Fibroblast of lung (primary cell): Measurements from ENCODE around the gene ANKH. TPM values are rescaled to one million over a fixed set of nuclear protein-coding genes. Genes with fewer than 3 reads are reported as not detected.

ENCODE experiments used
- DNase-seq, 2 donors: peaks; one replicate each; pipeline versions ENCODE4 v3.0.0 to v3.0.0-alpha.2; 2010; ENCODE audit warnings: low read depth in 2 of 2
- H2AFZ ChIP-seq: 2 replicates; pipeline ENCODE4 v1.5.1; 2012; ENCODE audit warnings: low read length, control low read depth, inconsistent platforms
- H3K27ac ChIP-seq: 2 replicates; pipeline ENCODE4 v1.5.1; 2011; ENCODE audit warnings: low read length, control low read depth; ENCODE audit not compliant: insufficient read depth
- H3K27me3 ChIP-seq: 2 replicates; pipeline ENCODE4 v1.5.1; 2011; ENCODE audit warnings: mild to moderate bottlenecking, low read length; ENCODE audit not compliant: control insufficient read depth, insufficient read depth
- H3K36me3 ChIP-seq: 2 replicates; pipeline ENCODE4 v1.5.1; 2011; ENCODE audit warnings: low read length; ENCODE audit not compliant: control insufficient read depth, insufficient read depth
- H3K4me1 ChIP-seq: 2 replicates; pipeline ENCODE4 v1.5.1; 2011; ENCODE audit warnings: low read length; ENCODE audit not compliant: control insufficient read depth, insufficient read depth; ENCODE audit errors: extremely low read depth
- H3K4me2 ChIP-seq: 2 replicates; pipeline ENCODE4 v1.5.1; 2011; ENCODE audit warnings: low read length, control low read depth; ENCODE audit not compliant: insufficient read depth; ENCODE audit errors: extremely low read depth
- H3K4me3 ChIP-seq, 4 experiments: fragments of 200-600 bp in 1 of 4; sonication (generic) in 1 of 4; replicated peaks in 1 of 4; 2 replicates each; pipeline ENCODE4 v1.5.1; 2011 to 2016; ENCODE audit warnings: low read length in 4 of 4, low read depth in 3 of 4, mild to moderate bottlenecking in 3 of 4, control low read depth in 2 of 4, inconsistent platforms in 1 of 4, mixed read lengths in 1 of 4; ENCODE audit not compliant: insufficient read depth in 1 of 4; ENCODE audit errors: control extremely low read depth in 1 of 4
- H3K79me2 ChIP-seq: 2 replicates; pipeline ENCODE4 v1.5.1; 2012; ENCODE audit warnings: mild to moderate bottlenecking, low read length, inconsistent platforms; ENCODE audit not compliant: control insufficient read depth, insufficient read depth
- H3K9ac ChIP-seq: 2 replicates; pipeline ENCODE4 v1.5.1; 2011; ENCODE audit warnings: mild to moderate bottlenecking, low read length, control low read depth; ENCODE audit not compliant: insufficient read depth
- H3K9me3 ChIP-seq: 2 replicates; pipeline ENCODE4 v1.5.1; 2012; ENCODE audit warnings: low read depth, low read length; ENCODE audit not compliant: control insufficient read depth, insufficient read depth
- H4K20me1 ChIP-seq: 2 replicates; pipeline ENCODE4 v1.5.1; 2011; ENCODE audit warnings: low read length; ENCODE audit not compliant: control insufficient read depth, insufficient read depth; ENCODE audit errors: extremely low read depth
- EZH2 ChIP-seq: IDR thresholded peaks from 2 replicates; pipeline ENCODE4 v1.5.1; 2012; ENCODE audit warnings: low read length, control low read depth, mild to moderate bottlenecking; ENCODE audit errors: missing control alignments
- polyA plus RNA-seq, 2 donors: library from polyadenylated mRNA; depleted of rRNA in 1 of 2; stranded (reverse) in 1 of 2; unstranded in 1 of 2; fragments of >200 nt; gene quantifications; 2 replicates each; pipeline ENCODE4 v1.2.1, GENCODE V29; 2011 to 2012; ENCODE audit warnings: missing spikeins in 1 of 2
- total RNA-seq: library from RNA; depleted of rRNA; stranded (reverse); fragments of >200 nt; gene quantifications from 2 replicates; pipeline ENCODE4 v1.2.1, GENCODE V29; 2014
- TF ChIP-seq, protein P1 (sequence below), 2 donors: IDR thresholded peaks in 1 of 2; conservative IDR thresholded peaks in 1 of 2; 1 replicate in 1 of 2; 2 replicates in 1 of 2; pipeline ENCODE4 v1.5.1; 2011 to 2012; ENCODE audit warnings: low read length in 2 of 2, control low read depth in 1 of 2, inconsistent platforms in 1 of 2, low read depth in 1 of 2, mild to moderate bottlenecking in 1 of 2

Gene ANKH
- total and polyA plus RNA-seq, 2 donors (not counting 1 experiment from before 2014, with no cell fraction given): 5.8 to 10.9 TPM

- no peaks in the 10 kb centered on the region for H3K36me3 ChIP-seq
- H3K9ac ChIP-seq: no peak overlapping the region
- DNase-seq: no peak
- no peaks in the 10 kb centered on the region for H4K20me1 ChIP-seq
- H2AFZ ChIP-seq: no peak overlapping the region
- H3K4me1 ChIP-seq: peaks cover 5% of the 10 kb centered on the region
- H3K4me2 ChIP-seq: no peak overlapping the region
- H3K79me2 ChIP-seq: no peaks in the 10 kb centered on the region
- no peaks in the 10 kb centered on the region for H3K9me3 ChIP-seq
- no peak overlapping the region for H3K4me3 ChIP-seq
- no peaks in the 10 kb centered on the region for H3K27me3 ChIP-seq
- TF ChIP-seq, protein P1, sequence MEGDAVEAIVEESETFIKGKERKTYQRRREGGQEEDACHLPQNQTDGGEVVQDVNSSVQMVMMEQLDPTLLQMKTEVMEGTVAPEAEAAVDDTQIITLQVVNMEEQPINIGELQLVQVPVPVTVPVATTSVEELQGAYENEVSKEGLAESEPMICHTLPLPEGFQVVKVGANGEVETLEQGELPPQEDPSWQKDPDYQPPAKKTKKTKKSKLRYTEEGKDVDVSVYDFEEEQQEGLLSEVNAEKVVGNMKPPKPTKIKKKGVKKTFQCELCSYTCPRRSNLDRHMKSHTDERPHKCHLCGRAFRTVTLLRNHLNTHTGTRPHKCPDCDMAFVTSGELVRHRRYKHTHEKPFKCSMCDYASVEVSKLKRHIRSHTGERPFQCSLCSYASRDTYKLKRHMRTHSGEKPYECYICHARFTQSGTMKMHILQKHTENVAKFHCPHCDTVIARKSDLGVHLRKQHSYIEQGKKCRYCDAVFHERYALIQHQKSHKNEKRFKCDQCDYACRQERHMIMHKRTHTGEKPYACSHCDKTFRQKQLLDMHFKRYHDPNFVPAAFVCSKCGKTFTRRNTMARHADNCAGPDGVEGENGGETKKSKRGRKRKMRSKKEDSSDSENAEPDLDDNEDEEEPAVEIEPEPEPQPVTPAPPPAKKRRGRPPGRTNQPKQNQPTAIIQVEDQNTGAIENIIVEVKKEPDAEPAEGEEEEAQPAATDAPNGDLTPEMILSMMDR (conservative IDR thresholded peaks at IDR 0.05 in 1 of 2, IDR thresholded peaks at IDR 0.05 in 1 of 2; ENCODE audit: low read depth in 1 of 2, low read length in 2 of 2): no peak
- no peak for TF ChIP-seq EZH2
- no peak overlapping the region for H3K27ac ChIP-seq
Observed at GRCh38 chr5:14728459-14728938, 143.1 kb downstream of the ANKH start.

DNA sequence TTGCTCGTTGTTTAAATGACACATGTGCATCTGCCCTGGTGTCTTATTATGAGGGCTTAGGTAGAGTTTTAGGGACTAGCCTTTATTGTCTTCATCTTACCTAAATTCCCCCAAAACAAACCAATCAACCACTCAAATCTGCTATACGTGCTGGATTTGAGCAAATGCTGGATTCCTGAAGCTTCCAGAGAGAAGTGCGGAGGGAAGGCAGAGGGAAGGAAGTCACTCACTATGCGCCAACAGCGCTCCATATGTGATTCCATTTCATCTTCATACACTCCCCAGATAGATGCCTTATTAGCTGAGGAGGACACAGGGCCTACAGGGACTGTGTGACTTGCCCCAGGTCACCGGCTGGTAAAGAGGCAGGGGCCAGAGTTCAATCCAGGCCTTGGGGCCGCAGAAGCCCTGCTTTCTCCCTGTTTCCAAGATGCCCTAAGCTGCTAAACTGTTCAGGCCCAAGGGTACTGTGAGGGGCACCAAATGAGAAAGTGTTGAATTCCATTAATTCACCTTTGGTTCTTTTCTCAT lies 143.6 kb downstream of the ANKH start:
- Histone ChIP-seq H3K4me2 (no peak overlapping the region), H3K9me3 (no peaks in the 10 kb centered on the region), H2AFZ (no peak overlapping the region), H3K36me3 (no peaks in the 10 kb centered on the region), H3K27me3 (no peaks in the 10 kb centered on the region), H3K4me1 (peaks cover 5% of the 10 kb centered on the region), H3K4me3 (no peak overlapping the region), H3K27ac (no peak overlapping the region), H3K9ac (no peak overlapping the region), H3K79me2 (no peaks in the 10 kb centered on the region), H4K20me1 (no peaks in the 10 kb centered on the region)
- no peak for TF ChIP-seq EZH2
- no peak for DNase-seq

DNA sequence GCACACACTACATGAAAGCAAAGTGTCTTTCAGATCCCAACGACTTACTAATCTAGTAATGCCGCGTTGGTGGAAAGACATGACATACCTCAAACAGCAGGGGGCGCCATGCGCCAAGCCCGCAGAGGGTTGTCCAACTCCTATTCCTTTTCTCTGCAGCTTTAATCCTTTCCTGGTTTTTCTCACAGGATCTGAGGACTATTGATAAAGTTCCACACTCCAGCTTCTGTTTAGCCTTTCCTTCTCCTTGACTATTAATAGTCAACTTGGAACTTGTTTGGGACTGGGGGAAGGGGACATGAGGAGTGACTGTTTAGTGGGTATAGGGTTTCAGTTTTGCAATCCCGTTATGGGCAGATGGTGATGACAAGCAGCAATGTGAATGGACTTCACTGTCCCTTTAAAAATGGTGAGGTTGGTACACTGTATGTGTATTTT lies 144.1 kb downstream of the ANKH start:
- Histone ChIP-seq H3K4me1 (peaks cover 5% of the 10 kb centered on the region), H3K27me3 (no peaks in the 10 kb centered on the region), H3K79me2 (no peaks in the 10 kb centered on the region), H2AFZ (no peak overlapping the region), H3K9ac (no peak overlapping the region), H3K4me3 (no peak overlapping the region), H3K36me3 (no peaks in the 10 kb centered on the region), H4K20me1 (no peaks in the 10 kb centered on the region), H3K9me3 (no peaks in the 10 kb centered on the region), H3K4me2 (no peak overlapping the region), H3K27ac (no peak overlapping the region)
- TF ChIP-seq EZH2: no peak
- TF ChIP-seq, protein P1 (conservative IDR thresholded peaks at IDR 0.05 in 1 of 2, IDR thresholded peaks at IDR 0.05 in 1 of 2; ENCODE audit: low read depth in 1 of 2, low read length in 2 of 2): peak; percentile 91 to 98
- peak; percentile 69 to 84 for DNase-seq
